HG02973 (cell line): ENCODE results near the gene SH3RF3.

Experiments used
- ATAC-seq: cut with Tn5 transposase; IDR thresholded peaks from one replicate; pipeline ENCODE4 v1.9.1; 2021; ENCODE audit warnings: moderate library complexity; ENCODE audit not compliant: unreplicated experiment

SH3RF3 gene

DNA sequence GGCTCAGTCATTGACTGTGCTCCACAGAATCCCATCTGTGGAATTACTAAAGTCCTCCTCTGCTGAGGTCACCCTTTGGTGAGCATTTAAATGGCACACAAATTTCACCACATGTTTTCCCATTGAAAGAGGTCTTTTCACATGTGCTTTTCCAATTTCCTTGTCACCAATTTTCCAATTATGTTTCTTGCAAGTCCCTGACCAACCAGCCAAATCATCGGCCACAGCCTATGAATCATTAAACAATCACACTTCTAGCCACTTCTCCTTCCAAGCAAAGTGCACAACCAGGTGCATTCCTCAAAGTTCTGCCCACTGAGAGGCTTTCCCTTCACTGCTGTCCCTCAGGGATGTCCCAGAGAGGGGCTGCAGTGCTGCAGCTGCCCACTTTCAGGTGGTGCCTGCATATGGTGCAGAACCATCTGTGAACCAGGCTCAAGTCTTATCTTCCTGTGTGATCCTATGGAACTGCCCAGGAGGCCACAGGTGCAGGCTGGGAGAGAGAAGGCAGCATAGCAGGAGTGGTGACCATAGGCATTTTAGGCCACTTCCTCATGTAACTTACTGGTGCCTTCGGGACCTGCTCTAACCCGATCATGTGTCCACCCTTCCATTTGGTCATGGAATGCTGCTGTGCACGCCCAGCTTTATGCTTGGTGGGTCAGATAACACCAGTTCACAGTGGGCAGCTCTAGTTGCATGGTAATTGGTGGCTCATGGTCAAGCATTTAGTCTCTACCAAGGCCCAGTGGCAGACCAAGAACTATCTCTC, 331.7 kb downstream of the SH3RF3 start:
- no peak for ATAC-seq

DNA sequence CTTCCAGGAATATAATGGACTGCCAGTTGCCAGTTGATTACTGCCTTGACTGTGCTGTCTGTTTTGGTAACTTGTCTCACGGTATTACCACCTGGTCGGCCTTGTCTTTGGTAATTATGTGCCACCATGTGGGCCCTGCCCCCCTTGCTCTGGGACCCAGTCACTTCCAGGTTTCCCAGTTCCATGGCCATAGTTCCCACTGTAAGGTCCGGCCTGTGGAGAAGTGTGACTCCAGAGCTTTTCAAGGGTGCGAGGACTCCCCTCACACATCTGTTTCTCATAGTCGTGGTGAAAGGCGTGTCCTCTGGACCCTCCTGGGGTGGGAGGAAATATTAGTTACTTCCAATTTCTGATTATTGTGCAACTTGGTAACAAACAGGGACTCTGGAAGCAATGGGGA, 334.2 kb downstream of the SH3RF3 start:
- ATAC-seq: no peak

DNA sequence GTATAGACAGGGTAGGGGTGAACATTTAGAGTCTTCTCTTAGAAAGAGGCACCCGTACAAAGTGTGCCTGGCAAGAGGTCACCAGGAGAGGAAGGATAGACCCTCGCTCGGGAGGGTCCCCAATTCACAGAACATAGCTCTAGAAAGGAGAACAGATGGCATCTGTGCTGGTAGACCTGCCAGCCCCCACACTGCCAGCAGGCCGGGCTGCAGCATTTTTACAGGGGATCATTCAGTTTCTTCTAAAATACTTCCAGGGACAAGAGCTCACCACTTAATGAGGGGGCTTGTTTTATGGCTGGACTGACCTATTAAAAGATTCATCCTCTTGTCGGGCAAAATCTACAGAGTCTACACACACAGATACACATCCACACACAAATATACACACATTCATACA, 334.9 kb downstream of the SH3RF3 start:
- ATAC-seq: no peak

DNA sequence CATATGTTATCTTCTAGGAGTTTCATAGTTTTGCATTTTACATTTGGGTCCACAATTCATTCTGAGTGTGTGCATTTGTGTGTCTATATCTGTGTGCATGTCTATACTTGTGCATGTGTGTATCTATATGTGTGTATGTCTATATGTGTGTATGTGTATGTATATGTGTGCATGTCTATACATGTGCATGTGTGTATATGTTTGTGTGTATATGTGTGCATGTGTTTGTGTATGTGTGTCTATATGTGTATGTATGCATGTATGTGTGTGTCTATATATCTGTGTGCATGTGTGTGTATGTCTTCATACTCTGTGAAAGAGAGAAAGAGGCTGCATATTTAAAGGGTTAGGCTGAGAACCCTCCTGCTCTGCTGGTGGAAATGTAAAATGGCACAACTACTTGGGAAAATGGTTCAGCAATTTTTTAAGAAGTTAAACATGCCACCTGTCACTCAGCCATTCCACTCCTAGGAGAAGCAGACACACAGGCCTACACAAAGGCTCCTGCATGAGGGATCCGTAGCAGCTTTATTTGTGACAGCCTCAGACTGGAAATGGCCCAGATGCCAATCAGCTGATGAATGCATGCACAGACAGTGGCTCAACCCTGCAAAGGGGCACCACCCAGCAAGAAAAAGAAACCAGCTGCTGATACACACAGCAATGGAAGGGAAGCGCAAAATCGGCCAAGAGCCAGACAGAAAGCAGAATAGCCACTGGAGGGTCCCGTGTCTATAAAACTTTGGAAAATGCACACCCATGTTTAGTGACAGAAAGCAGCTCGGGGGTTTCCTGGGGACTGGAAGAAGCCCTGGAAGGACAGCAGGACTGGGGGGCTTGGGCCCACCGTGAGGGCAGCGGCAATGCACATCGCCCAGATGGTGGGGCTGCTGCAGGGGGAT, 337.9 kb downstream of the SH3RF3 start:
- ATAC-seq: no peak

DNA sequence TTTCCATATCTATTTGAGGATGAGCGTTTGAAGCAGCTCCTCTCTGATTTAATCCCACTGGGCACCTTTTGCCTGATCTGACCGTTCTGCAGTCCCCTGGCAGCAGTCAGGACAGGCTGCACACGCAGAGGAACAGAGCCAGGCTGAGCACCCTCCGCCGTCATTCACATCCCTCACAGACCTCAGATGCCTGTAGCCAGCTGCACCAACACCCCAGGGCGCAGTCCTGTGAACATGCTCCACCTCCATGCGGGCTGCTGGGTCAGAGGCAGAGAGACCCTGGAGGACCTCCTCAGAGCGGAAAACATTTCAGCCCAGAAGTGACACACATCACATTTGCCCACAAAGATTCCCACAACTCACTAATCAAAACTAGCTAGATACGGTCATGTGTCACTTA, 338.7 kb downstream of the SH3RF3 start:
- no peak for ATAC-seq

DNA sequence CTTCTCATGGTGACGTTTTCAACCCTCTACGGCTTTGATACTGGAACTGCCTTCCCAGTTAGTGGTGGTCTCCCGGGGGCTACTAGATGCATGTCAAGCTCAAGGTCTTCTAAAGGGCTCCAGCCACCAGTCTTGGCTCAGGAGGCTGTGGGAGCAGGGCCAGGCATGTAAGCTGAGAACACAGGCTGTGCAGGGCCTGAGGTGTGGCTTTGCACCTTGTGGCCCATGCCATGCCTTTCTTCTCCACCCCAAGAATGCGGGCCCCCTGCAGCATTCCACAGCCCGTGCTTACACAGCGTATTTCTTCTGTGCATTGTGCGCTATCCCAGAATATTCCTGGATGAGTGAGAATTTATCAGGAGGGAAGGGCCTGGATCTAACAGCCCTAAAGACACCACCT, 339.9 kb downstream of the SH3RF3 start:
- ATAC-seq: no peak

DNA sequence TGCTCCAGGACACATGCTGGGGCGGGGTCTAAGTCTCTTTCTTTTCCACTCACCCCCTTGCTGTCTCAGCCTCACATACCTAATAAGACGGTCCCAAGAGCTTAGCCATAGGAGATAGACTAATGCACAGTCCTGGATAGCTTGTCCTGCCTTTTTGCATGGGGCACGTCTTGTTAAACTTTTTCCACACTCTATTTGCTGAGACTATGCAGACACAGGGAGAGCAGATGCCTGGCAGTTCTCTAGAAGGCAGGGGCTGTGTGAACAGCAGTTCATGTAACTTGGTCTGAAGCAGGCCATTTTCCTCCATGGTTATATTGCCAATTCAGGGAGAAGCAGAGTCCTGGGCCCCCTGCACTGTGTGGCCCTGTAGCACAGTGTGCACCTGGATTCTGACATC, 342.7 kb downstream of the SH3RF3 start:
- ATAC-seq: no peak

DNA sequence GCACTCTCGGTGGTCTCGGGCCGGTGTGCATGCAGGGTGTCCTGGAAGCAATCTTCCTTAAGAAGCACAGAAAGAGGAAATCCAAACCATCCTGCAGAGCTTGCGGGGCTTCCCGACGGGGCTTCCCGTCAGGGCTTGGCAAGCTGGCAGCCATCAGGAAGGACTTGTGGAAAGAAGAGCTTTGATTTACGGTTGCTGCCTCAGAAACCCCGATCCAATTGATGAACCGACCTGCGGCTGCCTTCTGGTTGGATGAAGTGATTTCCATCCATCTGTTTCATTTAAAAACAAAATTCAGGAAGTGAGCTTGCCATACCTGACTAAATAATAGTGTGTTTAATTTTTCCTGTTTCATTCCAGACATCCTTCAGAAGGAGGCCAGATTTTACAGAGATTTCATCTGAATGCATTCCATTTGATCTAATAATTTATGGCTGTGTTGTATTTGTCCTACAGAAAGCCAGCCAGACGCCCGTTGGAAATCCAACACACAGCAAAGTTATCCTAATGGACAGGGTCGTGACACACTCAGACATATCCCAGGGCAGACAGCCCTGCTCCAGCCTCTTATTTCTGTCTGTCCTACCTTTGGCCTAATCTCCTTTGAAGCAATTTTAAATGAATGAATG, 343.4 kb downstream of the SH3RF3 start:
- ATAC-seq: no peak

DNA sequence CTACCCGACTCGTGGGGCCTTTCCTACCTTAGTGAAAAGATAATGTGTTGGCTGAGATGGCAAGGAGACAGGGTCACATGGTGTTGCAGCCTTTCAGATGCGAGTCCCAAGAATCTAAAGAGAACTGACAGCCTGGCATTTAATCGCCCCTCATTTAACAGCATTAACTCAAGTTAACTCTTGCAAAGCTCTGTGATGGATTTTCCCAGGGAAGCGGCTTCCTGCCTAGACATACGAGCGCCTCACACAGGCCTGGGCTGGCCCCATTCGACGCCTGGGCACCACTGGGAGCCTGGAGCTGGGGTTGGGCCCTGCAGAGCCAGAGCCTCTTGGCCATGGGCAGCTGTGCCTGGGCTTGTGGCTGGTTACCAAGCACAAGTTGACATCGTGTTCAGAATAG, 344.0 kb downstream of the SH3RF3 start:
- ATAC-seq: no peak

DNA sequence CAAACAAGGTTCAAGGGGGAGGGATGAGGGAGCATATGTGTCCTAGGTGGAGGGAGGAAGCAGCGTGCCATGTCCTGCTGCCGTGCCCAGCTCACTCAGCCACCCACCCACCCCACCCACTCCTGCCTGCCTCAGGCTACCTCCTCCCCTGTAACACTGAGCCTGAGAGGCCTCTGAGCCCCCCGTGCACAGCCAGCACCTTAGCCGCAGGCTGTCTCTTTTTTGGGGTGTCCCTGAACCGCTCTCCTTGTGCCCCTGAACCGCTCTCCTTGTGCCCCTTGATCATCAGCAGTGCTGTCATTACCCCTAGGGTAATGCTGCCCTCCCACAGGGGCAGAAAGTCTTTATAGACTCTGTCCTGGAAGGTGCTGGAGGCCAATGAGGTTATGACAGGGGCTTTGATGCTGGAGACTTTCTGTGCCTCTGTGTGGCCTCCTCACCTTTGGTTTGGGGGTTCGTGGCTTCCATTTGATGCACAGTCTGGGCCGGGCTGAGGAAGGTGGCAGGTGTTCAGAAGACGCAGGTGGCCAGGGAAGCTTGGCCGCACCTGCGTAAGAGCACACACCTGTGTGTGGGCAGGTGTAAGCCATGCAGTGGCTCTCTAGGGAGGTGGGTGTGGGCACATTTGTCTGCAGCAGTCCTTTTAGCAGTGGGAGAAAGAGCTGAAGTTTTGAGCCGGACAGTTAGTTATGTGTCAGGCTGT, 344.8 kb downstream of the SH3RF3 start:
- no peak for ATAC-seq

DNA sequence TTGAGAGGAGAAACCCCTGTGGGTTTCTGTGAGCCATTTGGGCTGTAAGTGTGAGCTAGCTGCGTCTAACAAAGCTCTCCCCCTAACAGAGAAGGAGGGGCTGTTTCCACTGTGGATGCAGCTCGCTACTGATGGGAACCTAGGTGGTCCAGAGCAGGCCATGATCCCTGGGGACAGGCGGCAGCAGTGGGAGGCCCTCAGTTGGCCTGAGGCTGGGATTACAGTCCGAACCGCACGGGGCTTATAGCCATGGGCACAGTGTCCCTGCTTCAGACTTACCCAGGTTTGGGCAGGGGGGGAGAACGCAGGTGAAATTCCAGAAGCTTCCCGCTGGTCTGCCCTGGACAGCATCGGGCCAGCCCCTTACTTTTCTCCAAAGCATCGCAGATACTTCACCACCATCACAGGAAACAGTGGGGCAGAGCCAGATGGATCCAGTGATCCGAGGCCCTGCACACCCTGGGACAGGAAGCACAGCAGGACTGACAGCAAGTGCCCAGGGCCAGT, 345.4 kb downstream of the SH3RF3 start:
- ATAC-seq: no peak

DNA sequence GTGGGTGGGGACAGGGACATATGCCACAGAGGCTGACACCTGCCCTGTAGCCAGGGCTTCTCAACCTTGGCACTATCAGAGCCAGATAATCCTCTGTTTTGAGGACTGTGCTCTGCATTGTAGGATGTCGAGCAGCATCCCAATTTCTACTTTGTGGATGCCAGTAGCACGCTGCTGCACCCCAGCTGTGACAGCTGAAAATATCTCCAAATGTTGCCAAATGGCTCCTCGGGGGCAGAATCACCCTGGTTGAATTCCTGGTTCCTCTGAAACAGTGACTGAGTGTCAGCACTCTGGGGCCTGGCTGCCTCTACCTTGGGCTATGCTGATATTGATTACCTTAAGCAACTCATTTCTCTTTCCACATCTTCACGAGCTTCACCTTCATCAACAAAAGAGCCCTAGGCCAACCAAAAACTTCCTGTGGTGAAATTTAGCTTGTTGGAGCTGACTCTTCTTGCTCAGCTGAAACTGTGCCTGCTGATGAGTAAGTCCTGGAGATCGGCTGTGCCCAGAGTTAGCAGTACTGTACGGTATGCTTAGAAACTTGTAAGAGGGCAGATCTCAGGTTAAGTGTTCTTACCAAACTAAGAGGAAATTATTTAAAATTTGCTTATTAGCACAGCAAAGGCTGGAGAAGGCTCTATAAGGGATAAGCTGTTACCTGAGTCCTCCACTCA, 346.7 kb downstream of the SH3RF3 start:
- no peak for ATAC-seq

DNA sequence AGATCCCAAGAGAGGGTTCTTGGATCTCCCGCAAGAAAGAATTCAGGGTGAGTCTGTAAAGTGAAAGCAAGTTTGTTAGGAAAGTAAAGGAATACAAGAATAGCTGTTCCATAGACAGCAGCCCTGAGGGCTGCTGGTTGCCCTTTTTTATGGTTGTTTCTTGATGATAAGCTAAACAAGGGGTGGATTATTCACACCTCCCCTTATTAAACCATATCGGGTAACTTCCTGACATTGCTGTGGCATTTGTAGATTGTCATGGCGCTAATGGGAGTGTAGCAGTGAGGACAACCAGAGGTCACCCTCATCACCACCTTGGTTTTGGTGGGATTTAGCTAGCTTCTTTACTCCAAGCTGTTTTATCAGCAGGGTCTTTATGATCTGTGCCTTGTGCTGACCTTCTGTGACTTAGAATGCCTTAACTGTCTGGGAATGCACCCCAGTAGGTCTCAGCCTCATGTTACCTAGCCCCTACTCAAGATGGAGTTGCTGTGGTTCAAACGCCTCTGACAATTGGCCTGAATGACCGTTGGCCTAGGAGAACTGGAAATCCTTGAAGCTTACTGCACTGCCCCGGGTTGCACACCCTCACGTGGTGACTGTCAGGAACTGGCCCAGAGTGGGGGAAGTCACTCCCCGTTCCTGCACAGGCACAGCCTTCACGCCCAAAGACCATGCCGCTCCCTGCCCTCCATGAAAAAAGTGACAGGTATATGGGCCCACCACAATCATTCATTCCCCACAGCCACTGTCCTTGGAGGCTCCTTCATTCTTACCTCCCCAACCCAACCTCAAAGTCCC, 347.8 kb downstream of the SH3RF3 start:
- ATAC-seq: no peak

DNA sequence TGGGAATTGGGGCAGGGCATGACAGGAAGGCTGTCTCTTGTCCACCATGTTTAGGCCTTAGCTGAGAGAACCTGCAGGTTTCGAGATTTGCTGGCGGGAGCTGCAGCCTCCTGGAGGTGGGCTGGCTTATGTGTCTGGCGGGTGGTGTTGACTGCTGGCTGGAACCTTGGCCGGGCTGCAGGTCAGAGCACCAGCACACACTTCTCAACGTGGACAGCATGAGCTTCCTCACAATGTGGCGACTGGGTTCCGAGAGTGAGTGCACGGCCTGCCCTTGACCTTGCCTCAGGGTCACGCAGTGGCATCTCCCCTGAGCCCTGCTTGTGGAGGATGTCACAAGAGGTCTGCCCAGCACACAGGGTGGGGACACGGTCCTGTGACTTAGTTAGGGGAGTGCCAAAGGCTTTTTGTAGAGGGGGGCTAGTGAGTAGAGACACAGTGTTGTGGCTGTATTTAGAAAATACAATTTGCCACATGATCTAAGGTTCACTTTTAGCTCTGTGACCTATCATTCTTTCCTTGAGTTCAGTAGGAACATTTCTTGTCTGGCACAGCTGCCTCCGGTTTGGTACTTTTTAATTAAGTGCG, 350.0 kb downstream of the SH3RF3 start:
- ATAC-seq: no peak

DNA sequence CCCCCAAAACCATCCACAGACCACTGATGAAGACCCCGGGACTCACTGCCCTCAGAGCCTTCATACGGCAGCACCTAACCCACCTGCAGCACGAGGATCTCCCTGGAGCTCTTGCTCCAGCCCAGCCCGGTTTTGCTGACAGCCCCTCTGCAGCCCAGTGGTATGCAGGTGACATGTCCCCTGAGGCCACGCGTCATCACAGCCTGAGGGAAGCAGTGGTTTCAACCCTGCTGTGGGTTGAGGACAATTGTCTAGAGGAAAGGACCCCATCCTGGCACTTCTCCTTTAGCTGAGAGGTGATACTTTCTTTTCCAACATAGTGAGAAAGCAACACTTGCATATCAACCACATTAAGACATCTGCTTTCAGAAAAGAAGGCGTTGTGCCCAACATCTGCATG, 350.8 kb downstream of the SH3RF3 start:
- ATAC-seq: no peak

DNA sequence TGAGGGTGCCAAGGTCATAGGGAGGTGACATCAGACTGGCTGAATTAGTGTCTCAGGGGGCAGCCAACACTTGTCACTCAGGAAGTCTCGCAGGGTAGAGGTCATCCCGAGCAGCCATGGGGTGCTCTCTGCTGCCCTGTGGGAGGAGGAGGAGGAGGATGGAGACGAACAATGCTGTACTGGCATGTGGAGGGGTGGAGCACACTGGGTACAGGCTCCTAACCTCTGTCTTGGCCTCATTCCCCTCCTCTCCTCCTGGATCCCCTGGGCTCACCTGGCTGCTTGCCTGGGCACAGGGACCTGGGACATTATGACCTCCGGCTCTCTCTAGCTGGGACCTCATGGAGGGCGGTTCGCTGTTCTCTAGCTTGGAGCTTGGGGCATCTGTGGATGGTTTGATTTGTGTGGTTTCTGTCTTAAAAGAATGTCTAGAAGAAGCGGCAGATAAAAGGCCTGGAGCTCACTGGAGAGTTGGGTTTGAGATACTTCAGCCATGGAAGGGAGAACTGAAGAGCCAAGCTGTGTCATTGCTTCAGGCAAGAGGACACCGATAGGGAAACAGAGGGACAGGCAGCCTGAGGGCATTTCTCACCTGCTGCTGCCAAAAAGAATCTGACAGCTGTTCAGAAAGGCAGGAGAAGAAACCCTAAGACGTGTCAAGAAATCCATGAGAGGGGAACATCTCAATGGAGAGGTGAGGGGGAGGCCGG, 351.6 kb downstream of the SH3RF3 start:
- no peak for ATAC-seq

DNA sequence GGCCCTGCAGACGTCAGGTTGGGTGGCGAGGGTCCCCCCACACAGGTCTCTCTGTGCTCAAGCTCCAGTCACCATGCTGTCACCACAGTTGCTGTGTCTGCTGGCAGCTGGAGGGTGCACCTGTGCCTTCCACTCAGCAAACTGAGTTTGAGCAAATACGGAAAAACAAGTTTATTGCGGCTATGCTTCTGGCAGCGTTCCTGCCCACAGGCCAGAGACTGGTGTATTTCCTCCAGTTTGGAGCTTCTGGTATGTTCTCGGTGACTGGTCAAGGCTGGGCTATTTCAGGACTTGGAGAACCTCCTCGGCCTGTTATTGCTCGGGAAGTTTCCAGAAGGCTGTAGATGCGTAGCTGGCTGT, 352.2 kb downstream of the SH3RF3 start:
- no peak for ATAC-seq

DNA sequence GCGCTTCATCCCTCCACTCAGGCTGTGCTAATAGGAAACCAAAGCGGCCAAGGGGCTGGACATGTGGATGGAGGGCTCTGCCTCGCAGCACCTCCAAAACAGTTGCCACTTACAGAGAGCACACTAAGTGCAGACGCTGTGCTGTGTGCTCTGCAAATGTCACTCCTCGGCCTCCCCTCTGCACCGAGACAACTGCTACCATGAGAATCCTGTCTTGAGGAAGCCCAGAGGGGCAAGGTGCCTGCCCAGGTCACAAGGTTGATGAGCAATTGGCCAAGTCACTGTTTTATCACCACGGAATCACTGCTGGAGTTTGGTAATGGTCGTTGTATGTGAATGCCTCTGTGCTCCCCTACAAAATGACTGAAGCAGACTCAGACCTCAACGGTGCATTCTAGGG, 352.6 kb downstream of the SH3RF3 start:
- ATAC-seq: no peak
